HCT116 (cell line): ENCODE measurements around the gene CRYBB1. TPM values are rescaled to one million over a fixed set of nuclear protein-coding genes. Genes with fewer than 3 reads are reported as not detected.

Experiments used
- ATAC-seq: fragments of 200-7000 bp; cut with Tn5 transposase; 2 replicates; pipeline ENCODE4 v1.9.1; 2020; ENCODE audit warnings: mild to moderate bottlenecking, moderate library complexity
- BruUV-seq: library from RNA; stranded (reverse); fragments of 400-500 nt; replicated peaks from 2 replicates; lab custom pipeline; 2021; lab: Mats Ljungman, UMichigan
- CTCF ChIA-PET: fragments of 300-600 bp; sonication (Branson Sonifier 250); formaldehyde crosslinking; loops from one replicate; lab custom pipeline; 2021; ENCODE audit warnings: antibody characterized with exemption; lab: Charles Lee
- POLR2A ChIA-PET: fragments of 300-600, 350-600 bp; sonication (Branson Sonifier 250); formaldehyde crosslinking; loops from one replicate; lab custom pipeline; 2021; ENCODE audit warnings: antibody characterized with exemption; lab: Charles Lee
- RAD21 ChIA-PET, 2 experiments: fragments of 300-600 bp; sonication (Branson Sonifier 250); formaldehyde crosslinking; loops; one replicate each; lab custom pipeline; 2023; ENCODE audit warnings: low total read pairs in 2 of 2; ENCODE audit not compliant: uncharacterized antibody in 2 of 2, unreplicated experiment in 2 of 2, low non-redundant PET in 1 of 2; lab: Charles Lee
- DNase-seq: peaks from one replicate; pipeline ENCODE4 v3.0.0-alpha.2; 2010; ENCODE audit warnings: low read depth, low spot score
- H2AFZ ChIP-seq: fragments of 200-600 bp; shearing (Covaris generic), sonication (generic); 2 replicates; pipeline ENCODE4 v1.6.1; 2017; ENCODE audit warnings: low read depth, mixed run types, mixed read lengths, antibody characterized with exemption, low read length; ENCODE audit not compliant: poor library complexity, severe bottlenecking
- H3K27ac ChIP-seq: 2 replicates; pipeline ENCODE4 v1.5.1; 2012; ENCODE audit warnings: low read depth, low read length
- H3K27me3 ChIP-seq: fragments of 200-600 bp; sonication (generic); 2 replicates; pipeline ENCODE4 v1.6.1; 2016; ENCODE audit warnings: mixed run types, low read length, mixed read lengths; ENCODE audit not compliant: insufficient read depth
- H3K36me3 ChIP-seq, 2 experiments: fragments of 200-500 bp in 1 of 2; fragments of 200-600 bp in 1 of 2; sonication (Bioruptor generic) in 1 of 2; sonication (generic) in 1 of 2; 2 replicates each; pipeline versions ENCODE4 v1.5.1 to v1.6.1; 2014 to 2016; ENCODE audit warnings: low read length in 2 of 2, inconsistent platforms in 1 of 2, mixed read lengths in 1 of 2, mixed run types in 1 of 2; ENCODE audit not compliant: insufficient read depth in 2 of 2, control insufficient read depth in 1 of 2
- H3K4me1 ChIP-seq, 2 experiments: fragments of 200-600 bp in 1 of 2; sonication (generic) in 1 of 2; 2 replicates each; pipeline versions ENCODE4 v1.5.1 to v1.6.1; 2012 to 2017; ENCODE audit warnings: low read length in 2 of 2, inconsistent platforms in 1 of 2, mild to moderate bottlenecking in 1 of 2, mixed read lengths in 1 of 2, mixed run types in 1 of 2, moderate library complexity in 1 of 2; ENCODE audit not compliant: insufficient read depth in 2 of 2, control insufficient read depth in 1 of 2
- H3K4me2 ChIP-seq: fragments of 200-600 bp; sonication (generic); 2 replicates; pipeline ENCODE4 v1.6.1; 2017; ENCODE audit warnings: mixed run types, low read length, mixed read lengths
- H3K4me3 ChIP-seq, 2 experiments: fragments of 200-600 bp in 1 of 2; sonication (generic) in 1 of 2; replicated peaks in 1 of 2; 2 replicates each; pipeline ENCODE4 v1.5.1; 2011 to 2016; ENCODE audit warnings: low read length in 2 of 2, control low read depth in 1 of 2, low read depth in 1 of 2, mild to moderate bottlenecking in 1 of 2, mixed read lengths in 1 of 2, mixed run types in 1 of 2
- H3K79me2 ChIP-seq: fragments of 200-600 bp; sonication (generic); 2 replicates; pipeline ENCODE4 v1.6.1; 2017; ENCODE audit warnings: mild to moderate bottlenecking, mixed run types, low read length, moderate library complexity, mixed read lengths; ENCODE audit not compliant: insufficient read depth
- H3K9ac ChIP-seq: fragments of 200-600 bp; sonication (generic); 2 replicates; pipeline ENCODE4 v1.6.1; 2016; ENCODE audit warnings: low read length, mixed read lengths
- H3K9me2 ChIP-seq: fragments of 200-600 bp; sonication (generic), shearing (Covaris generic); 2 replicates; pipeline ENCODE4 v1.6.1; 2017; ENCODE audit warnings: mixed run types, mild to moderate bottlenecking, moderate library complexity; ENCODE audit not compliant: insufficient read depth
- H3K9me3 ChIP-seq, 2 experiments: fragments of 200-500 bp in 1 of 2; fragments of 200-600 bp in 1 of 2; sonication (Bioruptor generic) in 1 of 2; sonication (generic) in 1 of 2; 2 replicates each; pipeline ENCODE4 v1.6.1; 2014 to 2017; ENCODE audit warnings: low read length in 2 of 2, mixed read lengths in 2 of 2, inconsistent platforms in 1 of 2, low read depth in 1 of 2, mild to moderate bottlenecking in 1 of 2, mixed run types in 1 of 2, moderate library complexity in 1 of 2; ENCODE audit not compliant: control insufficient read depth in 1 of 2, insufficient read depth in 1 of 2
- H4K20me1 ChIP-seq: fragments of 200-600 bp; sonication (generic), shearing (Covaris generic); 2 replicates; pipeline ENCODE4 v1.6.1; 2017; ENCODE audit warnings: mixed run types, mild to moderate bottlenecking, moderate library complexity; ENCODE audit not compliant: insufficient read depth
- CEBPB ChIP-seq: IDR thresholded peaks from 2 replicates; pipeline ENCODE4 v1.6.1; 2012; ENCODE audit warnings: low read depth
- EGR1 ChIP-seq: IDR thresholded peaks from 2 replicates; pipeline ENCODE4 v1.6.1; 2012; ENCODE audit warnings: low read depth
- ELF1 ChIP-seq: IDR thresholded peaks from 2 replicates; pipeline ENCODE4 v1.6.1; 2012; ENCODE audit warnings: low read depth, borderline replicate concordance
- EZH2 ChIP-seq: fragments of 200-600 bp; sonication (generic); IDR thresholded peaks from 2 replicates; pipeline ENCODE4 v1.6.1; 2017; ENCODE audit warnings: antibody characterized with exemption, mixed run types
- EZH2phosphoT487 ChIP-seq: fragments of 200-600 bp; IDR thresholded peaks from 2 replicates; pipeline ENCODE4 v1.6.1; 2018; ENCODE audit warnings: antibody characterized with exemption, borderline replicate concordance
- FOSL1 ChIP-seq: IDR thresholded peaks from 2 replicates; pipeline ENCODE4 v1.6.1; 2012; ENCODE audit warnings: low read depth
- POLR2A ChIP-seq: IDR thresholded peaks from 2 replicates; pipeline ENCODE4 v1.7.0; 2011; ENCODE audit warnings: borderline replicate concordance; ENCODE audit not compliant: insufficient read depth, insufficient read length; ENCODE audit errors: extremely low read depth
- POLR2AphosphoS5 ChIP-seq: IDR thresholded peaks from 2 replicates; pipeline ENCODE4 v1.6.1; 2011; ENCODE audit warnings: mild to moderate bottlenecking, low read depth, low read length, moderate library complexity
- RAD21 ChIP-seq: IDR thresholded peaks from 2 replicates; pipeline ENCODE4 v1.6.1; 2012; ENCODE audit warnings: low read depth, mild to moderate bottlenecking
- SIN3A ChIP-seq: IDR thresholded peaks from 2 replicates; pipeline ENCODE4 v1.6.1; 2012; ENCODE audit warnings: low read depth
- SRF ChIP-seq: IDR thresholded peaks from 2 replicates; pipeline ENCODE4 v1.6.1; 2012; ENCODE audit warnings: low read depth
- TCF7L2 ChIP-seq: IDR thresholded peaks from 2 replicates; pipeline ENCODE4 v1.7.0; 2011; ENCODE audit warnings: borderline replicate concordance, inconsistent platforms; ENCODE audit not compliant: insufficient read depth, insufficient read length; ENCODE audit errors: extremely low read depth
- YY1 ChIP-seq: IDR thresholded peaks from 2 replicates; pipeline ENCODE4 v1.6.1; 2011; ENCODE audit warnings: low read length, low read depth, moderate library complexity, mild to moderate bottlenecking; ENCODE audit not compliant: insufficient replicate concordance; ENCODE audit errors: extremely low read depth
- ZFX ChIP-seq: fragments of 450-650 bp; IDR thresholded peaks from 2 replicates; pipeline ENCODE4 v1.6.1; 2017
- intact Hi-C: fragments of 100-400 bp; cut with micrococcal nuclease; formaldehyde crosslinking; loops from 2 replicates; pipeline ENCODE4 v1.10.0; 2022
- total RNA-seq: library from RNA; stranded (reverse); gene quantifications from one replicate; pipeline ENCODE4 v1.2.1, GENCODE V29; 2021; ENCODE audit not compliant: unreplicated experiment
- TF ChIP-seq, protein P1 (sequence below): IDR thresholded peaks from 2 replicates; pipeline ENCODE4 v1.6.1; 2012
- TF ChIP-seq, protein P2 (sequence below): IDR thresholded peaks from 2 replicates; pipeline ENCODE4 v1.6.1; 2011; ENCODE audit warnings: mild to moderate bottlenecking, low read length, moderate library complexity; ENCODE audit not compliant: insufficient replicate concordance; ENCODE audit errors: extremely low read depth
- TF ChIP-seq, protein P3 (sequence below): IDR thresholded peaks from 2 replicates; pipeline ENCODE4 v1.6.1; 2012; ENCODE audit warnings: low read depth
- TF ChIP-seq, protein P4 (sequence below), 3 experiments: fragments of 200-600 bp in 1 of 3; sonication (generic) in 1 of 3; IDR thresholded peaks in 2 of 3; conservative IDR thresholded peaks in 1 of 3; 2 replicates each; pipeline ENCODE4 v1.5.1; 2012 to 2017; ENCODE audit warnings: low read depth in 2 of 3, low read length in 2 of 3, antibody characterized with exemption in 1 of 3, borderline replicate concordance in 1 of 3, control low read depth in 1 of 3, mild to moderate bottlenecking in 1 of 3, mixed read lengths in 1 of 3, mixed run types in 1 of 3, moderate library complexity in 1 of 3; ENCODE audit not compliant: insufficient read depth in 1 of 3

Gene CRYBB1
- total RNA-seq, 1 experiment from 2014 or later, result not detected

DNA sequence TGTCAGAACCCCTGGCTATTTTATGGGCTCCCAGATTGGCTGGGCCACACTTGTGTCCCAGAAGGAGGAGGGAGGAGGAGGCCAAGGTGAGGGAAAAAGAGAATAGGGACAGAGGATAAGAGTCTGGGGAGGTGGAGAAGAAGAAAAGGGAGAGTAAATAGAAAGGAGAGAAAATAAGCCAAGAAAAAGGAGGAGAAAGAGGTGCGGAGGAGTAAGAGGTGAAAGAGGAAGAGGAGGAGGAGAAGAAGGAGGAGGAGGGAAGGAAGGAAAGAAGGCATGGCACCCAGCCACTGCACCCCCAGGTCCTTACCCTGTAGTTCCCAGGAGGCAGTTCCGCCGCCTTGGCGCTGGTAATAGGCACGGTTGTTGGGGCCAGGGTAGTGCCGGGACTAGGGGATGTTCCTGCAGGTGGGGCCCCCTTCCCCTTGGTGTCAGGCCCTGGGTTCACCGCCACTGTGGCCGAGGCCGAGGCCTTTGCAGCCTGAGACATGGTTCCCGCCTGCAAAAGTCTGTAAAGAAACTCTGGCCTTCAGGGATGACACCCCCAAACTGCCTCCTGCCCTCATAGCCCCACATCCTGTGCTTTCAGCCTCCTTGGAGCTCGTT lies 1.9 kb downstream of the CRYBB1 start:
- ATAC-seq (no peak), DNase-seq (no peak)
- no peak overlapping the region for H3K4me2 ChIP-seq
- H3K79me2 ChIP-seq, result no peaks in the 10 kb centered on the region
- H4K20me1 ChIP-seq, result no peaks in the 10 kb centered on the region
- H3K36me3 ChIP-seq, result no peaks in the 10 kb centered on the region
- no TSS peak for BruUV-seq
- H3K27ac ChIP-seq, result no peak overlapping the region
- no peaks in the 10 kb centered on the region for H3K9me2 ChIP-seq
- ChIA-PET CTCF (no interaction called here), POLR2A (no interaction called here), RAD21 (no interaction called here)
- TF ChIP-seq POLR2AphosphoS5 (no peak), EGR1 (no peak), POLR2A (no peak), RAD21 (no peak), SIN3A (no peak), ELF1 (no peak), TCF7L2 (no peak), EZH2 (no peak), CEBPB (no peak), FOSL1 (no peak), SRF (no peak), ZFX (no peak), EZH2phosphoT487 (no peak), YY1 (no peak)
- TF ChIP-seq, protein P1, sequence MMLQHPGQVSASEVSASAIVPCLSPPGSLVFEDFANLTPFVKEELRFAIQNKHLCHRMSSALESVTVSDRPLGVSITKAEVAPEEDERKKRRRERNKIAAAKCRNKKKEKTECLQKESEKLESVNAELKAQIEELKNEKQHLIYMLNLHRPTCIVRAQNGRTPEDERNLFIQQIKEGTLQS, result no peak
- TF ChIP-seq, protein P2, sequence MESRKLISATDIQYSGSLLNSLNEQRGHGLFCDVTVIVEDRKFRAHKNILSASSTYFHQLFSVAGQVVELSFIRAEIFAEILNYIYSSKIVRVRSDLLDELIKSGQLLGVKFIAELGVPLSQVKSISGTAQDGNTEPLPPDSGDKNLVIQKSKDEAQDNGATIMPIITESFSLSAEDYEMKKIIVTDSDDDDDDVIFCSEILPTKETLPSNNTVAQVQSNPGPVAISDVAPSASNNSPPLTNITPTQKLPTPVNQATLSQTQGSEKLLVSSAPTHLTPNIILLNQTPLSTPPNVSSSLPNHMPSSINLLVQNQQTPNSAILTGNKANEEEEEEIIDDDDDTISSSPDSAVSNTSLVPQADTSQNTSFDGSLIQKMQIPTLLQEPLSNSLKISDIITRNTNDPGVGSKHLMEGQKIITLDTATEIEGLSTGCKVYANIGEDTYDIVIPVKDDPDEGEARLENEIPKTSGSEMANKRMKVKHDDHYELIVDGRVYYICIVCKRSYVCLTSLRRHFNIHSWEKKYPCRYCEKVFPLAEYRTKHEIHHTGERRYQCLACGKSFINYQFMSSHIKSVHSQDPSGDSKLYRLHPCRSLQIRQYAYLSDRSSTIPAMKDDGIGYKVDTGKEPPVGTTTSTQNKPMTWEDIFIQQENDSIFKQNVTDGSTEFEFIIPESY, result no peak
- TF ChIP-seq, protein P3, sequence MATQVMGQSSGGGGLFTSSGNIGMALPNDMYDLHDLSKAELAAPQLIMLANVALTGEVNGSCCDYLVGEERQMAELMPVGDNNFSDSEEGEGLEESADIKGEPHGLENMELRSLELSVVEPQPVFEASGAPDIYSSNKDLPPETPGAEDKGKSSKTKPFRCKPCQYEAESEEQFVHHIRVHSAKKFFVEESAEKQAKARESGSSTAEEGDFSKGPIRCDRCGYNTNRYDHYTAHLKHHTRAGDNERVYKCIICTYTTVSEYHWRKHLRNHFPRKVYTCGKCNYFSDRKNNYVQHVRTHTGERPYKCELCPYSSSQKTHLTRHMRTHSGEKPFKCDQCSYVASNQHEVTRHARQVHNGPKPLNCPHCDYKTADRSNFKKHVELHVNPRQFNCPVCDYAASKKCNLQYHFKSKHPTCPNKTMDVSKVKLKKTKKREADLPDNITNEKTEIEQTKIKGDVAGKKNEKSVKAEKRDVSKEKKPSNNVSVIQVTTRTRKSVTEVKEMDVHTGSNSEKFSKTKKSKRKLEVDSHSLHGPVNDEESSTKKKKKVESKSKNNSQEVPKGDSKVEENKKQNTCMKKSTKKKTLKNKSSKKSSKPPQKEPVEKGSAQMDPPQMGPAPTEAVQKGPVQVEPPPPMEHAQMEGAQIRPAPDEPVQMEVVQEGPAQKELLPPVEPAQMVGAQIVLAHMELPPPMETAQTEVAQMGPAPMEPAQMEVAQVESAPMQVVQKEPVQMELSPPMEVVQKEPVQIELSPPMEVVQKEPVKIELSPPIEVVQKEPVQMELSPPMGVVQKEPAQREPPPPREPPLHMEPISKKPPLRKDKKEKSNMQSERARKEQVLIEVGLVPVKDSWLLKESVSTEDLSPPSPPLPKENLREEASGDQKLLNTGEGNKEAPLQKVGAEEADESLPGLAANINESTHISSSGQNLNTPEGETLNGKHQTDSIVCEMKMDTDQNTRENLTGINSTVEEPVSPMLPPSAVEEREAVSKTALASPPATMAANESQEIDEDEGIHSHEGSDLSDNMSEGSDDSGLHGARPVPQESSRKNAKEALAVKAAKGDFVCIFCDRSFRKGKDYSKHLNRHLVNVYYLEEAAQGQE, result no peak
- TF ChIP-seq, protein P4, sequence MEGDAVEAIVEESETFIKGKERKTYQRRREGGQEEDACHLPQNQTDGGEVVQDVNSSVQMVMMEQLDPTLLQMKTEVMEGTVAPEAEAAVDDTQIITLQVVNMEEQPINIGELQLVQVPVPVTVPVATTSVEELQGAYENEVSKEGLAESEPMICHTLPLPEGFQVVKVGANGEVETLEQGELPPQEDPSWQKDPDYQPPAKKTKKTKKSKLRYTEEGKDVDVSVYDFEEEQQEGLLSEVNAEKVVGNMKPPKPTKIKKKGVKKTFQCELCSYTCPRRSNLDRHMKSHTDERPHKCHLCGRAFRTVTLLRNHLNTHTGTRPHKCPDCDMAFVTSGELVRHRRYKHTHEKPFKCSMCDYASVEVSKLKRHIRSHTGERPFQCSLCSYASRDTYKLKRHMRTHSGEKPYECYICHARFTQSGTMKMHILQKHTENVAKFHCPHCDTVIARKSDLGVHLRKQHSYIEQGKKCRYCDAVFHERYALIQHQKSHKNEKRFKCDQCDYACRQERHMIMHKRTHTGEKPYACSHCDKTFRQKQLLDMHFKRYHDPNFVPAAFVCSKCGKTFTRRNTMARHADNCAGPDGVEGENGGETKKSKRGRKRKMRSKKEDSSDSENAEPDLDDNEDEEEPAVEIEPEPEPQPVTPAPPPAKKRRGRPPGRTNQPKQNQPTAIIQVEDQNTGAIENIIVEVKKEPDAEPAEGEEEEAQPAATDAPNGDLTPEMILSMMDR (IDR thresholded peaks at IDR 0.05 in 2 of 3, conservative IDR thresholded peaks at IDR 0.05 in 1 of 3; ENCODE audit: borderline replicate concordance in 1 of 3, insufficient read depth in 1 of 3, low read depth in 2 of 3, low read length in 2 of 3), result no peak
- H3K4me1 ChIP-seq, result no peaks in the 10 kb centered on the region
- H3K9ac ChIP-seq, result no peak overlapping the region
- H3K4me3 ChIP-seq, result no peak overlapping the region
- H3K27me3 ChIP-seq, result 0 out of 2 replicates have a peak, but pooled peaks cover 5% of the 10 kb centered on the region
- intact Hi-C loops, result no loop called here
- H3K9me3 ChIP-seq, result no peaks in the 10 kb centered on the region
- no peak overlapping the region for H2AFZ ChIP-seq
